IPS-18a (cell line): ENCODE results near the gene NACAD.
"Not testable (repeated sequence)": the region's sequence is repeated elsewhere in the genome, so short reads cannot be mapped to it uniquely, and the experiment has no call there.

Experiments used
- H3K27ac ChIP-seq: one replicate; pipeline ENCODE4 v1.5.1; 2013; ENCODE audit warnings: low read length
- H3K27me3 ChIP-seq: one replicate; pipeline ENCODE4 v1.6.1; 2013; ENCODE audit warnings: mild to moderate bottlenecking, low read length; ENCODE audit not compliant: control insufficient read depth, insufficient read depth
- H3K36me3 ChIP-seq: one replicate; pipeline ENCODE4 v1.6.1; 2013; ENCODE audit warnings: low read depth, low read length; ENCODE audit not compliant: control insufficient read depth
- H3K4me1 ChIP-seq: one replicate; pipeline ENCODE4 v1.6.1; 2013; ENCODE audit warnings: low read depth, low read length; ENCODE audit not compliant: control insufficient read depth
- H3K4me3 ChIP-seq: one replicate; pipeline ENCODE4 v1.5.1; 2013; ENCODE audit warnings: low read length
- H3K9ac ChIP-seq: one replicate; pipeline ENCODE4 v1.6.1; 2013; ENCODE audit warnings: mild to moderate bottlenecking, low read length, moderate library complexity
- H3K9me3 ChIP-seq: one replicate; pipeline ENCODE4 v1.6.1; 2013; ENCODE audit warnings: low read depth, low read length; ENCODE audit not compliant: control insufficient read depth

Gene NACAD

DNA sequence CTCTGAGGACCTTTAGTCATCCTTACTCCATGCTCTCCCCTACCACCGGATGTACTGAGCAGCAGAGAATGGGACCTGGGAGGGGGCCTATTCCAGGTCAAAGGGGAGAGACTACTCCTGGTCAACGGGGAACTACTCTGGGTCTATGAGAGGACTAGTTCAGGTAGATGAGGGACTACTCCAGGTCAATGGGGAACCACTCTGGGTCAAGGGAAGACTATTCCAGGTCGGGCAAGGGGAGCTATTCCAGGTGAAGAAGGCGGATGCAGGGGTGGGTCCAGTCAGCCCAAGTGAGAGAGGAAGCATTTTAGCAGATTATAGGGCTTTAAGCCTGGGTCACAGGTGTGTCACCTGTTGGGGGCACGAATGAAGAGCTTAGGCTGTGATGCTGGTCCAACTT is 53.4 kb downstream of the NACAD start:
- H3K4me3 ChIP-seq: no peak overlapping the region
- H3K9me3 ChIP-seq: no peaks in the 10 kb centered on the region
- no peak overlapping the region for H3K9ac ChIP-seq
- peaks cover 3% of the 10 kb centered on the region for H3K36me3 ChIP-seq
- H3K27me3 ChIP-seq: no peaks in the 10 kb centered on the region
- H3K27ac ChIP-seq: no peak overlapping the region
- H3K4me1 ChIP-seq: peaks cover 9% of the 10 kb centered on the region

DNA sequence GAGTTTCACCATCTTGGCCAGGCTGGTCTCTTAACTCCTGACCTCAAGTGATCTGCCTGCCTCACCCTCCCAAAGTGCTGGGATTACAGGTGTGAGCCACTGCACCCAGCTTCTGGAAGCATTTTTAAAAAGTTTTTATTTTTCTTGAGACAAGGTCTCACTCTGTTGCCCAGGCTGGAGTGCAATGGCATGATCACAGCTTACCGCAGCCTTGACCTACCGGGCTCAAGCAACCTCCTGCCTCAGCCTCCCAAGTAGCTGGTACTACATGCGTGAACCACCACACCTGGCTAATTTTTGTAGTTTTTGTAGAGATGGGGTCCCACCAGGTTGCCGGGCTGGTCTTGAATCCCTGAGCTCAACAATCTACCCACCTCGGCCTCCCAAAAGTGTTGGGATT is 54.1 kb downstream of the NACAD start:
- H3K9ac ChIP-seq, H3K4me3 ChIP-seq, H3K27ac ChIP-seq, H3K36me3 ChIP-seq, H3K27me3 ChIP-seq, H3K9me3 ChIP-seq, H3K4me1 ChIP-seq: not testable (repeated sequence)

- peaks cover 3% of the 10 kb centered on the region for H3K36me3 ChIP-seq
- no peaks in the 10 kb centered on the region for H3K27me3 ChIP-seq
- peaks cover 9% of the 10 kb centered on the region for H3K4me1 ChIP-seq
- no peak overlapping the region for H3K9ac ChIP-seq
- no peak overlapping the region for H3K27ac ChIP-seq
- no peaks in the 10 kb centered on the region for H3K9me3 ChIP-seq
- no peak overlapping the region for H3K4me3 ChIP-seq
Measured at GRCh38 chr7:45033931-45034290, 54.9 kb downstream of the NACAD start.

DNA sequence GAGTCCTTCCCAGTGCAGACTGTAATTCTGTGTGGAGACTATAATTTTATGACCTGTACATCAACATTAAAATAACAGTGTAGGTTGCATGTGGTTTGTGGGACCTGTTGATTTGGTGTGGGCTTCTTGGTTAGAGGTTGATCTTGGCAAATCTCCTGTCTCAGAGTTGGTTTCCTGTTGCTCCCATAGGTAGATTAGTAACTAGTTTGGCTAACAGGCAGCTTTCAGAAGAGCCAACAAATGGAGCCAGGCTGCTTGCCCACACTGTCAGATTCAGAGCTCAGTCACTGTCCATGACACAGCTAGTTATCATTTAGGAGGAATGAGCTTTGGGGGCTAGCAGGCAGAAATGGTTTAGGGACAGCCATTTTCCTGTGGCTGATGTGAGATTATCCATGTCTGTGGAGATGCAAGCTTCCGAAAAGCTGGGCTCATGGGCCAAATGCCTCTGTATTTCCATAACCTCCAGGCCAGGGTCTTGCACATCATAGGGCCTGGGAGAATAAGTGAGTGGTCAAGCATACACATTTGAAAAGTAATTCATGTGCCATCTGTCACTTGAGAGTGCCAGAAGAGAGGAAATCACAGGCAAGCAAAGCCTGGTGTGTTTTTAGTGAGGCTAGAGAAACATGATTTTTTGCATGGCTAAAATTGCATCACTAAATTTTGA is 55.4 kb downstream of the NACAD start:
- Histone ChIP-seq H3K4me1 (peaks cover 9% of the 10 kb centered on the region), H3K9ac (no peak overlapping the region), H3K9me3 (no peaks in the 10 kb centered on the region), H3K27me3 (no peaks in the 10 kb centered on the region), H3K27ac (no peak overlapping the region), H3K36me3 (peaks cover 3% of the 10 kb centered on the region), H3K4me3 (no peak overlapping the region)

DNA sequence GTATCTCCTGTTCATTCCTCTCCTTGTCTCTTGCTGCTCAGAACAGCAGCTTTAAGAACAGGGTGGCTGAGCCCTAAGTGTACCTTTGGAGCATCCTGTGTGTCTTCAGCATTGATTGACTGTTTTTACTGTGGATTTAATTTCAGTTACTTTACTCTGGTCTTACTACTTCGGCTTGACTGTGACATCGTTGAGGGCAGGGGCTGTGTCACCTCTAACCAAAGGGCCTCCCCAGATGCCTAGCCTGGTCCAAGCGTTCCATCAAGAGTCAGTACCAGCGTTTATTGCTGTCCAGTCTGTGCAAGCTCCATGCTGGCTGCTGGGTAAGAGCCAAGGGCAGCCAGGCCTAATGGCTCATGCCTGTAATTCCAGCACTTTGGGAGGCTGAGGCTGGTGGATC is 56.3 kb downstream of the NACAD start:
- Histone ChIP-seq H3K4me3 (no peak overlapping the region), H3K27me3 (no peaks in the 10 kb centered on the region), H3K9ac (no peak overlapping the region), H3K27ac (no peak overlapping the region), H3K4me1 (peaks cover 9% of the 10 kb centered on the region), H3K9me3 (no peaks in the 10 kb centered on the region), H3K36me3 (no peaks in the 10 kb centered on the region)

DNA sequence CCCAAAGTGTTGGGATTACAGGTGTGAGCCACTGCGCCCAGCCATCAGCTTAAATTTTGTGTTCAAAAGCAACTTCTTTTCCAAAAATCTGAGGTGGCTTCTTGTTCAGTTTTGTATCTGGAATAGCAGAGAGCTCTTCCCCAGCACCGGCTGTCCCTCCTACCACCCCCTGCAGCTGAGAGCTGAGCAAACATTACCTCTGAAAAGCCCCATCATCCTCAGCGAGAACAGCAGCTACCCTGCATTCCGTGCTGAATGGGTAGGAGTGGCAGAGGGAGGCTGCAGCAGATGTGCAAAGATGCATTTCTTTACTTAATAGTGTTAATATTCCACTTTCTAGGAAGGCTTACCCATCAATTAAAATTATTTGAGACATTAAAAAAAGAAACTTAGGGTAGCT is 56.9 kb downstream of the NACAD start:
- Histone ChIP-seq H3K27ac (no peak overlapping the region), H3K27me3 (no peaks in the 10 kb centered on the region), H3K9ac (no peak overlapping the region), H3K4me3 (no peak overlapping the region), H3K36me3 (no peaks in the 10 kb centered on the region), H3K4me1 (peaks cover 9% of the 10 kb centered on the region), H3K9me3 (no peaks in the 10 kb centered on the region)
